Measurements from ENCODE around the gene SERPINB10. TPM values are rescaled to one million over a fixed set of nuclear protein-coding genes. Genes with fewer than 3 reads are reported as not detected.
A peak's percentile ranks its signal among the peaks of the same experiment; 100 is the strongest.

The SERPINB10 gene
- total RNA-seq, 1 donor from 2014 or later, result not detected

- DNase-seq (ENCODE audit: low read depth, low spot score), result no peak
- Mint-ChIP-seq H3K27me3 (ENCODE audit: low read depth) (no peaks in the 10 kb centered on the region), H3K27ac (ENCODE audit: unreplicated experiment) (no peak overlapping the region), H3K9me3 (peaks cover 4% of the 10 kb centered on the region), H3K4me1 (no peaks in the 10 kb centered on the region), H3K36me3 (ENCODE audit: low read depth) (peaks cover 15% of the 10 kb centered on the region), H3K4me3 (no peak overlapping the region)
- TF ChIP-seq CTCF (conservative IDR thresholded peaks at IDR 0.05), result no peak
Measured at GRCh38 chr18:63960891-63961290, 53.1 kb downstream of the SERPINB10 start.

- peaks cover 4% of the 10 kb centered on the region for H3K9me3 Mint-ChIP-seq
- no peak for DNase-seq (ENCODE audit: low read depth, low spot score)
- no peak for TF ChIP-seq CTCF (conservative IDR thresholded peaks at IDR 0.05)
- H3K4me1 Mint-ChIP-seq, result no peaks in the 10 kb centered on the region
- no peak overlapping the region for H3K4me3 Mint-ChIP-seq
- H3K27me3 Mint-ChIP-seq (ENCODE audit: low read depth), result no peaks in the 10 kb centered on the region
- H3K36me3 Mint-ChIP-seq (ENCODE audit: low read depth), result peaks cover 15% of the 10 kb centered on the region
- H3K27ac Mint-ChIP-seq (ENCODE audit: unreplicated experiment), result no peak overlapping the region
Measured at GRCh38 chr18:63961435-63961980, 53.8 kb downstream of the SERPINB10 start.

- no peaks in the 10 kb centered on the region for H3K4me1 Mint-ChIP-seq
- peaks cover 10% of the 10 kb centered on the region for H3K36me3 Mint-ChIP-seq (ENCODE audit: low read depth)
- DNase-seq (ENCODE audit: low read depth, low spot score), result no peak
- H3K27me3 Mint-ChIP-seq (ENCODE audit: low read depth), result no peaks in the 10 kb centered on the region
- H3K4me3 Mint-ChIP-seq, result no peak overlapping the region
- no peak overlapping the region for H3K27ac Mint-ChIP-seq (ENCODE audit: unreplicated experiment)
- no peak for TF ChIP-seq CTCF (conservative IDR thresholded peaks at IDR 0.05)
- peaks cover 4% of the 10 kb centered on the region for H3K9me3 Mint-ChIP-seq
Measured at GRCh38 chr18:63962137-63962536, 54.4 kb downstream of the SERPINB10 start.

GRCh38 chr18:63963615-63964256 is 56.0 kb downstream of the SERPINB10 start:
- peak; percentile 74 for TF ChIP-seq CTCF (conservative IDR thresholded peaks at IDR 0.05)
- no peak overlapping the region for H3K4me3 Mint-ChIP-seq
- H3K9me3 Mint-ChIP-seq, result peaks cover 4% of the 10 kb centered on the region
- no peaks in the 10 kb centered on the region for H3K27me3 Mint-ChIP-seq (ENCODE audit: low read depth)
- H3K4me1 Mint-ChIP-seq, result no peaks in the 10 kb centered on the region
- H3K27ac Mint-ChIP-seq (ENCODE audit: unreplicated experiment), result no peak overlapping the region
- DNase-seq (ENCODE audit: low read depth, low spot score), result no peak
- peaks cover 10% of the 10 kb centered on the region for H3K36me3 Mint-ChIP-seq (ENCODE audit: low read depth)

- no peak for DNase-seq (ENCODE audit: low read depth, low spot score)
- H3K9me3 Mint-ChIP-seq, result no peaks in the 10 kb centered on the region
- no peak overlapping the region for H3K27ac Mint-ChIP-seq (ENCODE audit: unreplicated experiment)
- no peaks in the 10 kb centered on the region for H3K27me3 Mint-ChIP-seq (ENCODE audit: low read depth)
- no peak overlapping the region for H3K4me3 Mint-ChIP-seq
- peaks cover 5% of the 10 kb centered on the region for H3K36me3 Mint-ChIP-seq (ENCODE audit: low read depth)
- no peak for TF ChIP-seq CTCF (conservative IDR thresholded peaks at IDR 0.05)
- peaks cover 10% of the 10 kb centered on the region for H3K4me1 Mint-ChIP-seq
Measured at GRCh38 chr18:63964908-63965307, 57.1 kb downstream of the SERPINB10 start.

Measured in neural crest cell (in vitro differentiated cells).